ENCODE results near the gene ATP13A5.

Gene ATP13A5

GRCh38 chr3:193345431-193345830 lies 33.1 kb downstream of the ATP13A5 start:
- H3K9me3 ChIP-seq (ENCODE audit: low read length) = no peaks in the 10 kb centered on the region
- H3K27me3 ChIP-seq (ENCODE audit: control insufficient read depth in 1 of 2, insufficient read depth in 2 of 2, low read length in 2 of 2) = no peaks in the 10 kb centered on the region

GRCh38 chr3:193344486-193344885 lies 34.1 kb downstream of the ATP13A5 start:
- Histone ChIP-seq H3K4me1 (ENCODE audit: insufficient read depth, low read length) (no peaks in the 10 kb centered on the region), H3K4me3 (ENCODE audit: low read depth in 1 of 2, low read length in 2 of 2) (no peak overlapping the region), H3K9me3 (ENCODE audit: low read length) (no peaks in the 10 kb centered on the region), H3K36me3 (ENCODE audit: insufficient read depth, low read length) (no peaks in the 10 kb centered on the region), H3K27ac (ENCODE audit: low read depth, low read length) (no peak overlapping the region), H3K27me3 (ENCODE audit: control insufficient read depth in 1 of 2, insufficient read depth in 2 of 2, low read length in 2 of 2) (no peaks in the 10 kb centered on the region), H3K9ac (ENCODE audit: low read length) (no peak overlapping the region)

More at GRCh38 chr3:193345431-193345830, 33.1 kb downstream of the ATP13A5 start:
- Histone ChIP-seq H3K36me3 (ENCODE audit: insufficient read depth, low read length) (no peaks in the 10 kb centered on the region), H3K4me1 (ENCODE audit: insufficient read depth, low read length) (no peaks in the 10 kb centered on the region), H3K4me3 (ENCODE audit: low read depth in 1 of 2, low read length in 2 of 2) (no peak overlapping the region), H3K9ac (ENCODE audit: low read length) (no peak overlapping the region), H3K27ac (ENCODE audit: low read depth, low read length) (no peak overlapping the region)

DNA sequence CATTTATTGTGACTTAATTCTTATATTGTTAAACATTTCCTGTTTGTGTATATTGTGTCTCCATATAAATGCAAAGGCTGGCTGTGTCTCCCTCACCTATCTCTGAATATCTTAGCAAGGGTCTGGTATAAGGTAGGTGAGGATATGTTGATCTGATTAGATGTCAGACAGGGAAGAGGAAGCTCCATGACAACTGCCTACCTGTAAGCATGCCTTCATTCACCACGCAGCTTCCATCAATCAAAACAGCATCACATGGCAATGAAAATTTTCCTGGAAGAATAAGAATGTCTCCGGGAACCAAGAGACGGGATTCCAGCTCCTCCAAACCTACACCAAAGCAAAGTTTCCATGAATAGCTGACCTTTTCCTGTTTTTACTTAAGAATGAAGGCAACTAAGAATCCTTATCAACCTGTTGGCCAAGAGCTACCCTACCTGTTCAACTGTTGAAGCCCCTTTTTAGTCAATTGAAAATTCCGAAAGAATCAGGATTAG lies 34.8 kb downstream of the ATP13A5 start:
- Histone ChIP-seq H3K27ac (ENCODE audit: low read depth, low read length) (no peak overlapping the region), H3K9me3 (ENCODE audit: low read length) (no peaks in the 10 kb centered on the region)

GRCh38 chr3:193342551-193342950 lies 36.0 kb downstream of the ATP13A5 start:
- no peak overlapping the region for H3K27ac ChIP-seq (ENCODE audit: low read depth, low read length)
- H3K9ac ChIP-seq (ENCODE audit: low read length) = no peak overlapping the region
- H3K4me3 ChIP-seq (ENCODE audit: low read depth in 1 of 2, low read length in 2 of 2) = no peak overlapping the region
- H3K27me3 ChIP-seq (ENCODE audit: control insufficient read depth in 1 of 2, insufficient read depth in 2 of 2, low read length in 2 of 2) = no peaks in the 10 kb centered on the region
- H3K36me3 ChIP-seq (ENCODE audit: insufficient read depth, low read length) = no peaks in the 10 kb centered on the region
- H3K4me1 ChIP-seq (ENCODE audit: insufficient read depth, low read length) = no peaks in the 10 kb centered on the region
- H3K9me3 ChIP-seq (ENCODE audit: low read length) = no peaks in the 10 kb centered on the region

More for the DNA sequence above, 34.8 kb downstream of the ATP13A5 start:
- Histone ChIP-seq H3K36me3 (ENCODE audit: insufficient read depth, low read length) (no peaks in the 10 kb centered on the region), H3K9ac (ENCODE audit: low read length) (no peak overlapping the region), H3K4me1 (ENCODE audit: insufficient read depth, low read length) (no peaks in the 10 kb centered on the region), H3K27me3 (ENCODE audit: control insufficient read depth in 1 of 2, insufficient read depth in 2 of 2, low read length in 2 of 2) (no peaks in the 10 kb centered on the region), H3K4me3 (ENCODE audit: low read depth in 1 of 2, low read length in 2 of 2) (no peak overlapping the region)

DNA sequence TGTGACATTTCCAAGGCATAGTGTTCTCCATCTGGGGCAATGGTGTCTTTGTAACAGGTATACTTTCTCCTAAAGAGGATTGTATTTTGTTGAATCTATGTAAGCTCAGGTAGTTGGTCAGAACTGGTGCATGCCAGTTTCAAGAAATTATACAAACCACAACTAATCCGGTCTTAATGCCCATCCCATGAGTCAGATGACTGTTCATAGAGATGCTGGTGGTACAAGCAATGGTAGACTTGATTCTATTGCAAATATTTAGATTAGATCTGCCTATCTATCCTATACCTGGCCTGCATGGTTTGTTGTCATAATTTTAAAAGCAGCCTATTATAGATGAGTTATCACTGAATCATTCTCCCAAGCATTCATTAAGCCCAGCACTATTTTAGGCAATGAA lies 43.5 kb downstream of the ATP13A5 start:
- no peaks in the 10 kb centered on the region for H3K27me3 ChIP-seq (ENCODE audit: control insufficient read depth in 1 of 2, insufficient read depth in 2 of 2, low read length in 2 of 2)

GRCh38 chr3:193333229-193333628 lies 45.3 kb downstream of the ATP13A5 start:
- Histone ChIP-seq H3K9me3 (ENCODE audit: low read length) (no peaks in the 10 kb centered on the region), H3K36me3 (ENCODE audit: insufficient read depth, low read length) (no peaks in the 10 kb centered on the region), H3K27ac (ENCODE audit: low read depth, low read length) (no peak overlapping the region), H3K4me1 (ENCODE audit: insufficient read depth, low read length) (no peaks in the 10 kb centered on the region), H3K4me3 (ENCODE audit: low read depth in 1 of 2, low read length in 2 of 2) (no peak overlapping the region), H3K27me3 (ENCODE audit: control insufficient read depth in 1 of 2, insufficient read depth in 2 of 2, low read length in 2 of 2) (no peaks in the 10 kb centered on the region), H3K9ac (ENCODE audit: low read length) (no peak overlapping the region)

More for the DNA sequence above, 43.5 kb downstream of the ATP13A5 start:
- Histone ChIP-seq H3K27ac (ENCODE audit: low read depth, low read length) (no peak overlapping the region), H3K9ac (ENCODE audit: low read length) (no peak overlapping the region), H3K4me3 (ENCODE audit: low read depth in 1 of 2, low read length in 2 of 2) (no peak overlapping the region), H3K36me3 (ENCODE audit: insufficient read depth, low read length) (no peaks in the 10 kb centered on the region), H3K4me1 (ENCODE audit: insufficient read depth, low read length) (no peaks in the 10 kb centered on the region), H3K9me3 (ENCODE audit: low read length) (no peaks in the 10 kb centered on the region)

DNA sequence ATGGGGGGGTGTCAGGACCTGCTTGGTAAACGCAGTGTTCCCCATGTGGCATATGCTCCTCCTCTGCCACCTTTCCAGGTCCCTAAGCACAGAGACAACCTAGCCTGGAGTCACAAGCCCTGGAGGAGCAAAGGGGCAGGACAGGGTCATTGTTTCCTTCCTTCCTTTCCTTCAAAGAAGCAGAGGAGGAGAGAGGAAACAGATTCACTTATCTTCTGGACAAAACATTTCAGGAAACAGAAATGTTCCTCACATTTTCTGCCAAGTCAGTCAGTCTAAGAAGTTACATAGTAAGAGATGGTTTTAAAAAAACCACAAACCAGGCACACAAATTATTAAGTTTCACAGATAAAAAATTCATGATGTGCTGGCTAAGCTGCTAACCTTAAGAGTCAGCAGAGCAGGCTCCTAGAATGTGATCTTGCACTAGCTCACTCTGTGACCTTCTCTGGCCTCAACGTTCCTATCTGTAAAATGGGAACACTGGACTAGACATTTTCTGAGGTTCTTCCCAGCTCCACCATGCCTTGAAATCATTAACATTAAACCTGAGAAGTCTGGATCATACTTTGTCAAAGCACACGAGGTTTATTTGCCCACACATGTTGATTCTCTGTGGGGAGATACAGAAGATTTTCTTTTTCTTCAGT lies 47.9 kb downstream of the ATP13A5 start:
- H3K27ac ChIP-seq (ENCODE audit: low read depth, low read length) = no peak overlapping the region
- no peaks in the 10 kb centered on the region for H3K27me3 ChIP-seq (ENCODE audit: control insufficient read depth in 1 of 2, insufficient read depth in 2 of 2, low read length in 2 of 2)
- no peaks in the 10 kb centered on the region for H3K4me1 ChIP-seq (ENCODE audit: insufficient read depth, low read length)
- H3K9ac ChIP-seq (ENCODE audit: low read length) = no peak overlapping the region
- no peak overlapping the region for H3K4me3 ChIP-seq (ENCODE audit: low read depth in 1 of 2, low read length in 2 of 2)
- no peaks in the 10 kb centered on the region for H3K9me3 ChIP-seq (ENCODE audit: low read length)
- H3K36me3 ChIP-seq (ENCODE audit: insufficient read depth, low read length) = no peaks in the 10 kb centered on the region

DNA sequence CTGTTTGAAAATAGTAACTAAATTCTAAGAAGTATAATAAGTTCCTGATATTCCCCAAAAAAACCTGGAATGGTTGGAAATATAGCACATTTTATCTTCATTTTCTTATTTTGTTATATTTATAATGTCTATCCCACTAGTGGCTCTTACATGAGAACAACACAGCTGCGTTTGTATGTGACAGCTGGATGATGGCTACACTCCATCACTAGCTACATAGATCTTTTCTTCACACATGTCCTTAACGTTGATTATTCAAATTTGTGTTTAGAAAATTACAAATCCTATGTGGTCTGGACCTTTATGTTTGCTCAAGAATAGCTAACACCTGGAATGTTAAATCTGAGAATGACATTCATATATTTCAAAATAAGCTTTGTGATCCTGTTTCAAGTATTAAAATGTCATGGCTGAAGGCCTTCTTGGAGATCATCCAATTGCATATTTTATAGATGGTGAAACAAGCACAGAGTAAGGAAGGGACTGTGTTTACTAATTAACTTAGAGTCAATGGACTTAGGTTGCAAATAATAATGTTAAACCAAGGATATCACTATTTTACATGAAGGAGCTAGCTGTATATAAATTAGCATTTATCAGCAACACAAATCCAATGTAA lies 60.8 kb downstream of the ATP13A5 start:
- H3K9ac ChIP-seq (ENCODE audit: low read length) = no peak overlapping the region
- H3K27me3 ChIP-seq (ENCODE audit: control insufficient read depth in 1 of 2, insufficient read depth in 2 of 2, low read length in 2 of 2) = no peaks in the 10 kb centered on the region
- H3K4me3 ChIP-seq (ENCODE audit: low read depth in 1 of 2, low read length in 2 of 2) = no peak overlapping the region
- no peaks in the 10 kb centered on the region for H3K9me3 ChIP-seq (ENCODE audit: low read length)
- no peaks in the 10 kb centered on the region for H3K36me3 ChIP-seq (ENCODE audit: insufficient read depth, low read length)
- no peaks in the 10 kb centered on the region for H3K4me1 ChIP-seq (ENCODE audit: insufficient read depth, low read length)
- no peak overlapping the region for H3K27ac ChIP-seq (ENCODE audit: low read depth, low read length)

DNA sequence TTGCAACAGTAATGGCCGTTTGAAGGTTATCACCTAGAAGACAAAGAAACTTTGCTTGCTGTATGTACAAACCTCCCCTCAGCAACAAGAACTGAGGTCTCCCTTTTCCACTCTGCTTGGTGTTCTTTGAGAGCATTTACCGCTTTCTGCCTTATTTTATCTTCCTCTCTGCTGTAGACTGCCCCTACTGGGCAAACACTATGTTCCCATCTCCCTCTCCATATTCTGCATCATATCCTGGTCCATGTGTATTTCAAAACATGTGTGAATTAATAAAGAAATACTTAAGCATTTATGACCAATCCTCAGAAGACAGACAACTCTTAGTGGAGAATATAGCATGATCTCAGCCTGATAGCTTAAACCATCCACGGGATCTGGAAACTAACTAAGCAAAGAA lies 64.4 kb downstream of the ATP13A5 start:
- Histone ChIP-seq H3K36me3 (ENCODE audit: insufficient read depth, low read length) (no peaks in the 10 kb centered on the region), H3K9me3 (ENCODE audit: low read length) (no peaks in the 10 kb centered on the region), H3K4me1 (ENCODE audit: insufficient read depth, low read length) (no peaks in the 10 kb centered on the region), H3K27me3 (ENCODE audit: control insufficient read depth in 1 of 2, insufficient read depth in 2 of 2, low read length in 2 of 2) (no peaks in the 10 kb centered on the region), H3K4me3 (ENCODE audit: low read depth in 1 of 2, low read length in 2 of 2) (no peak overlapping the region), H3K9ac (ENCODE audit: low read length) (no peak overlapping the region), H3K27ac (ENCODE audit: low read depth, low read length) (no peak overlapping the region)

DNA sequence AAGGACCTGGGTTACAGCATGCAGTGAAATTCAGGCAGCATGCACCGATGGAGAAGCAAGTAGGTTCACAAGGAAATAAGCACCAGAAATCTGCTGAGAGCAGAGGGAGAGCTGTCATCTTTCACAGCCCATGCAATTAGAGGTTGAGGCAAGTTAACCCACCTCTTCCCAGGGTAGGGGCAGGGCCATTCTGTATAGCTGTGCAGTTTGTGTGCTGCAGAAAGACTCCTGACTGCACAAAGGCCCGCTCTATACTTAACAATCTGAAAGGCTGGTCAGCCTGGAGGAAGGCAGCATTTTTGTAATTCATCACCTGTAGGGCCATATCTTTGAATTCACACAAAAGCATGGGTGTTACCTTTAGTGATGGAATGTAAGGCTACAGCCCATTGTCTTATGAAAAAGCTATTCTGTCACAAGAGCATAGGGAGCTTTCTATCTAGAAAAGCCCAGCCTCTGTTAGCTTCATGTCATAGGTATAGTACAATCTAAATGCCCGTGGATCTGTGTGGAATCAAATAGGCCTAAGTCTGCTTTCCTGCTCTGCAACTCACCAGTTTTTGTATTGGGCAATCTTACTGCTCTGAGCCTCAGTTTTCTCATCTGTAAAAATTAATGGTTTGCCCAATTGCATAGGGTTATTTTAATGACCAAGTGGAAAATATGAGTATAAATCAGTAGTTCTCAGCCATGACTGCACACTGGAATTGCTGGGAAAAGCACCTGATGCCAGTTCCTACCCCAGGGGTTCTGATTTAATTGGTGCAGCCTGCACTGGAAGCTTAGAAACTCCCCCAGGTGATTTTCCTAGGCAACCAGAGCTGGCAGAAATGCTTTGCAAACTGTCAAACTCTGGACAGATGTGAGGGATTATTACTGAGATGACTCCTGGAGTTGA lies 65.2 kb downstream of the ATP13A5 start:
- no peaks in the 10 kb centered on the region for H3K9me3 ChIP-seq (ENCODE audit: low read length)
- H3K4me3 ChIP-seq (ENCODE audit: low read depth in 1 of 2, low read length in 2 of 2) = no peak overlapping the region
- no peaks in the 10 kb centered on the region for H3K4me1 ChIP-seq (ENCODE audit: insufficient read depth, low read length)
- H3K27me3 ChIP-seq (ENCODE audit: control insufficient read depth in 1 of 2, insufficient read depth in 2 of 2, low read length in 2 of 2) = no peaks in the 10 kb centered on the region
- H3K27ac ChIP-seq (ENCODE audit: low read depth, low read length) = no peak overlapping the region
- H3K9ac ChIP-seq (ENCODE audit: low read length) = no peak overlapping the region
- no peaks in the 10 kb centered on the region for H3K36me3 ChIP-seq (ENCODE audit: insufficient read depth, low read length)

DNA sequence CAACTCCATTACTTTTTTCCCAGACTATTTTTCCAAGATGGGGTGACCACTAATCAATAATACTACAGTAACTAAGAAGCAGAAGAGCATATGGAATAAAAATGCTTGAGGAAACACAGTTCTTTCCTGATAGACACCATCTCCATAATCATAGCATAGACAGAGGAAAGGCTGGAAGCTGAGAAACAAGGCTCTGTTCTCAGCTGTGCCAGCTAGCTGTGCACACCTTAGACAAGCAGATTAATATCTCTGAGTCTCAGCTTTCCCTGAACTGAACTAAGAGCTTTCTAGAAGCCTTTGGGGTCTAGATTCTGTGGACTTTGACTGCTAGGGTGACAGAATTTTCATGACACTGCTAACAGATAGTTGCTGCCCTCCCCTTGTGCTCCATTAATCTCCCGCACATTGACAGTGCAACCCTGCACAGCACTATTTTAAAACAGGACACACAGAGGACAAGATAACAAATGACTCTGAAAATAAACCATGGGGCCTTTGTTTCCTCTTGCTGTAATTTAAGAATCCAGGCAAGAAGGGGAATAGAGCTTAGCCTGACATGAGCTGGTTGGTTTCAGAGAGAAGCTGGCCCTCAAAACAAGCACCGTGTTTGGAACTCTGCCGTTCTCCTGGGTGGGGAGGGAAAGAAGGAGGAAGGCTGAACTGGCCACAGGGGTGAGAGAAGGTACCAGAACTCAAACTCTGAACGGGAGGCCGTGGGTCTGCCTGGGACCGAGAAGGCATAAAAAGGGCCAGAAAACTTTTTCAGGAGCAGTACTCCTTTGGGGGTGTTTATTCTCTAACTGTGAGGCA lies 67.4 kb downstream of the ATP13A5 start:
- no peaks in the 10 kb centered on the region for H3K4me1 ChIP-seq (ENCODE audit: insufficient read depth, low read length)
- H3K4me3 ChIP-seq (ENCODE audit: low read depth in 1 of 2, low read length in 2 of 2) = no peak overlapping the region
- no peak overlapping the region for H3K9ac ChIP-seq (ENCODE audit: low read length)
- H3K27me3 ChIP-seq (ENCODE audit: control insufficient read depth in 1 of 2, insufficient read depth in 2 of 2, low read length in 2 of 2) = no peaks in the 10 kb centered on the region
- H3K27ac ChIP-seq (ENCODE audit: low read depth, low read length) = no peak overlapping the region
- H3K9me3 ChIP-seq (ENCODE audit: low read length) = no peaks in the 10 kb centered on the region
- no peaks in the 10 kb centered on the region for H3K36me3 ChIP-seq (ENCODE audit: insufficient read depth, low read length)
